IPS-NIHi7 (cell line): ENCODE data around the gene ZCCHC2.

ENCODE experiments used
- DNase-seq: peaks from one replicate; pipeline ENCODE4 v3.0.0; 2012; ENCODE audit warnings: mixed read lengths; ENCODE audit errors: extremely low spot score

The ZCCHC2 gene

DNA sequence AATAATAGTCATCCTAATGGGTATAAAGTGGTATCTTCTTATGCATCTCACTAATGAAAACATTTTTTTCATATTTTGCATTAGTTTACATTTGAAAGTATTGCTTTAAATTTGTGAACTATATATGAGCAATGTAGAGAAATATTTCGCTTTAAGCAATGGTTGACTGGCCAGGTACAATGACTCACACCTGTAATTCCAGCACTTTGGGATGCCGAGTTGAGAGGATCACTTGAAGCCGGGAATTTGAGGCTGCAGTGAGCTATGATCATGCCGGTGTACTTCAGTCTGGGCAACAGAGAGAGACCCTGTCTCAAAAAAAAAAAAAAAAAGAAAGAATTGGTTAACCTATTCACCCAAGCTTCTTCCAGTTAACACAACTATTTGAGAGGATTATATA is 15.1 kb downstream of the ZCCHC2 start:
- no peak for DNase-seq

DNA sequence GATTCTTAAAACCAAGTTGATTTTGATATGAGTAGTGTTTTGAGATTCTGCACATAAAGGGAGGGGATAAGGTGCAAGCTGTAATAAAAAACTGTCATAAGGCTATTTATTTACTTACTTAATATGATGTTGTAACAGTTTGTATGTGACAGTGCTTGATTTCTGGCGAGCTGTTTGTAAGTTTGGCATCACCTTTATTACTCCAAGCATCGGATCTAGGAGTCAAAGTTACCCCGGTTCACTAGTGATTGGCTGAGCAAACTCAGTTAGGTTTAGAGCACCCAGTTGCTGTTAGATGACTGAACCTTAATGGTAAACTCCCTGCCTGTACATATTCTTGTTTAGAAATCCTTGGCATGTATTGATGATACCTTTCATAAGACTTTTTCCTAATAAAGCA is 16.1 kb downstream of the ZCCHC2 start:
- DNase-seq = no peak

DNA sequence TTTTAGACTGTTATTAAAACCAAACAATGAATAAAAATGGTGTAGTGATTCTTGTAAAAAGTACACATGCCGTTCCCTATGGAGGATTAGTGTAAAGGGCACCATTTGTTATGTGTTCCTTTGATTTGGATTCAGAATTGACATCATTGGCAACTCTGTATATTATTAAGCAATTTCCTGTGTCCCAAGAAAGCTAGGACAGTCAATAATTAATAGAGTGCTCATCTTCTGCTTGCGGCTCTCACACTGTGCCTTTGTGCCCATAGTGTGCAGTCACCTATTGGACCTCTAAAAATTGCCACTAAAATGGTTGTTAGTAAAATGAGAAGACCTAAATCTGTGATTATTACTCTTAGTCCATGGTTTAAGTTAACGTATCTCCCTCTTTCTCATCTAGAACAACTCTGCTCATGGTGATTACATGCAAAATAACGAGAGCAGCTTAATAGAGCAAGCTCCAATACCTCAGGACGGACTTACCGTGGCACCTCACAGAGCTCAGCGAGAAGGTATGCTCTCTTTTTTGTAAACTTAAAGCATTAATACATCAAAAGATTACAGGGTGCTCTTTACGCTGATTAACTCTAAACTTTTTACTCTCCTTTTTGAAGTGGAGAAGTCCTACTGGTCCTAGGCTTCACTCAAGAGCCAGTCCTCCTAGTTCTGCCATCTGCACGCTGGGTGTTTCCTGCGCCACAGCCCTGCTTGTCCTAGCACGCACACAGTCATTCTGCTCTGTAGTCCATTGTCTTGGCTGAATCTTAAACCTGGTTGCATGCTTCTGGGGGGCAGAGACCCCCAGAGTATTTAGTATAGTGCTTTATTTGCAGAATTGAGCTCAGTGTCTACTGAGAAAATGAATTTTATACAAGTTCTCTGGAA is 16.7 kb downstream of the ZCCHC2 start:
- DNase-seq = no peak

DNA sequence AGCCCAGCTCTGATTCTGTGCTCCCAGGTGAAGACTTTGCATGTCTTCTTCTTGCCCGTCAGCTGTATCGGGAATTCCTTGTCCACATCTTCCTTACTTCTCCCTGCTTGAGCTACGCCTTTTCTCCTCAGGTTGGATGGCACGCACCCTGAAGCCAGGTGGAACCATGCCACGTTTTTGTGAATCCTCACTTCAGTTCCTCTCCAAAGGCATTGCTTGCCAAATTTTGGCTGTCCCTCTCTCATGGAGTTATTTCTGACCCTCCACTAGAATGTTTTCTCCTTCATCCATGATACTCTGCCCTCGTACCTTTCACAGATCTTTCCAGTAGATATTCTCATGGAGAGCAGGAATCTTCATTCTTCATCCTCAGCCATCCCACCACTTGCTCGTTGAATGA is 20.2 kb downstream of the ZCCHC2 start:
- no peak for DNase-seq

DNA sequence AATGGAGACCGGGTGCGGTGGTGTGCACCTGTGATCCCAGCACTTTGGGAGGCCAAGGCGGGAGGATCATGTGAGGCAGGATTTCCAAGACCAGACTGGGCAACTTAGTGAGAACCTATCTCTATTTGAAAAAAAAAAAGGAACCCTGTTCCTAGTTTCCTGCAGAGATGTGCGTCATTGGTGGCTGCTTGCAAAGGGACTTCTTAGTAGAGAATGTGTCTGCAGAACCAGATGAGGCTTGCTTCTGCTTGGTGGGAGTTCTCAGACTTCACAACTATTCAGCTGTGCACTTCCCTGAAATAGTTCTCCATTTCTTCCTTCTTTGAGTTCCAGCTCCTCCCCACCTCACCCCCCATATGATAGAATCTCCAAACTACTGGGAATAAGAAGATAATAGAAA is 22.3 kb downstream of the ZCCHC2 start:
- no peak for DNase-seq

DNA sequence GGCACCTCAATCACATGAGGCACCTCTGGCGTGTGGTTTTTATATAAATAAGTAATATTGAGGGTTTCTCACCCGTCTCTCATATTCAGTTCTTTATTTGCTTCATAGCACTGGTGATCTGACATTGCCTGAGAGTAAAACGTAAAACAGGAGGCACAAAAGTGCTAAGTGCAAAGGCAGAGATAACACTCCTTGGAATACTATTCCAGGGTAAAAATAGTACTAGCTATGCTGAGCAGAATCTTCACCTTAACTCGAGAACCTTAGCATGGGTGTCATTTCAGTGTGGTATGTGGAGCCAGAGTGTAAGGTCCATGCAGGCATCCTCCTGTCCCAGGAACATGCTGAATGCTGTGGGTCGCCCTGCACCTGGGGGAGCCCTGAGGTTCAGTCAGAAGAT is 26.9 kb downstream of the ZCCHC2 start:
- DNase-seq = no peak

DNA sequence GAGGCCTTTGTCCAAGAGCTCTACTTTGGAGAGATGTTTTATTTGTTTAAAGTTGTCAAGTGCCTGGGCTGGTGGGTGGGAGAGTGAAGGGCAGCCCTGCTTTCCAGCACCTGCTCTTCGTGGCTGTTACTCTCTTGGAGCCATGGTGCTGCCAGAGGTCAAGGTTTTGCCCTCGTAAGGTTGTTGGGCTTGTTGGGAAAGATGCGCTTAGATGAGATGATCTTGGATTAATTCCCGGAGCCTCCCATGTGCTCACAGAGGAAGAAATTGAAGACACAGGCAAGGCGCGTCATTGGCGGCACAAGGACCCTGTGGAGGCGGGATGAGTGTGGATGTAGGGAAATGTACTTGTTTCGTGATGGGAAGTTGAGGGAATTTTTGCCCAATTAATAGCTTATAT is 27.9 kb downstream of the ZCCHC2 start:
- DNase-seq = no peak

DNA sequence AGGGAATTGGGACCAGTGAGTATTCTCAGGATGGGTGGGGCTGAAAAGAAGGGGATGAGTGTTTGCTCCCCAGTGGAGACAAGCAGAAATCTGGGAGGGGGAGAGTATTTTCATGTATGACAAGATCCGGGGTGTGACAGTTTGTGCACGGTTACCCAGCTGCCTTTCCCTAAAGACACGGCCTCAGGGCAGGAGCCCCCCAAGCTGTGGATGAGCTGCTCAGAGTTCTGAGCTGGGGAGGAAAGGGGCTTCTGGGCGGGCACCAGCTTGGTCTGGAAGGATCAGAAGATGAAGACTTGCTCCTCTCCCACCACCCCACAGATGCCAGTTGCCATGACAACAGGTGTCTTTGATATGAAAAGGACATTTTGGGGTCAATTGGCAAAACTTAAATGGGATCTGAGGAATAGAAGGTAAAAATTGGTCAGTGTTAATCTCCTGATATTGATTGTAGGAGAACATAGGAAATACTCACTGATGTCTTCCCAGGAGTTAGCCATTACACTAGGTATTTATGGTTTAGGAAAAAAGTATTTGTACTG is 29.2 kb downstream of the ZCCHC2 start:
- no peak for DNase-seq

DNA sequence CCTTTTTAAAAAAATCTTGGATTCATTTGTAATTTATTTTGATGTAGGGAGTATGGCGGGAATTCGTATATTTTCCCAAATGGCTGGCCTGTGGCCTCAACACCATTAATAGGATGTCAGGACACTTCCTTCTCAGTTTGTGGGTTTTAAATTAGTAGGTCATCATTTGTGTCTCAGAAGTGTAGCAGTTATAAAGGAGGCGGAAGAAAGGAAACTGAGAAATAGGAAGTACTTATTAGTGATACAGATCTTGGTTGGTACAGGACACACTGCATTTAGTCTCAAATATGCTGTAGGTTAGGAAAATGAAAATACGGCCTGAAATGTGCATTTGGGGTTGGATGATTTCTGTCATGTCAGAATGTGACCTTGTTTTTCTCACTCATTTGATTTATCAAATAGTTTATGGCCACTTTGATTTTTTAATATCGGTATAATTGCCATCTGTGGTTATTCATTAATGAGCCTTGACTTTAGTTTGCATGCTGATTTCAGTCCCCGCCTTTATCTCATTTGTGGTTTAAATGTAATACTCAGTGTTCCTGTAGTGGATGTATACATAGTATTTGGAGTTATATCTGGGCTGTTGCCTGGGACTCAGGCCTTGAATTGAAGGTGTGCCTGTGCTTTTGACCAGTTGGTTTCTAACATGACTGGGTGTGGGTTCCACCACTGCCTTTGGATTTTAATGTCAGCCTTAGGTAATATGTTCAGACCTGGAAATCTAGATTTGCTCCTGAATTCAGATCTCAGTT is 31.4 kb downstream of the ZCCHC2 start:
- no peak for DNase-seq

DNA sequence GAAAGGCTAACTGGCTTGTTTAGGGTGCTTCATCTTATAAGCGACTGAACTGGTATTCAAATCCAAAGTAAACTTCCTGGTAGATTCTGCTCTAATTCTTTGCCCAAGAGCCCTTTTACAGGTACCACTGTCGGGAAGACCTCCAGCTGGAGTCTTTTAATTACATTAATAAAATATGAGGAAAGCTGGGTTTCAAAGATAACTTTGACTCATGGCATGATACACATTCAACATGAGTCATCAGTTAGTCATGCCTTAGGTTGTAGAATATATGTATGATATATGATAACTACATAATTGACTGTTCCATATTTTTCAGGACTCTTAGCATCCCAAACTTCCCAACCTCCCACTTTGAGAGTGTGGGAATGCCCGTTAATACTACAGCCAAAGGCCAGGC is 32.3 kb downstream of the ZCCHC2 start:
- no peak for DNase-seq

DNA sequence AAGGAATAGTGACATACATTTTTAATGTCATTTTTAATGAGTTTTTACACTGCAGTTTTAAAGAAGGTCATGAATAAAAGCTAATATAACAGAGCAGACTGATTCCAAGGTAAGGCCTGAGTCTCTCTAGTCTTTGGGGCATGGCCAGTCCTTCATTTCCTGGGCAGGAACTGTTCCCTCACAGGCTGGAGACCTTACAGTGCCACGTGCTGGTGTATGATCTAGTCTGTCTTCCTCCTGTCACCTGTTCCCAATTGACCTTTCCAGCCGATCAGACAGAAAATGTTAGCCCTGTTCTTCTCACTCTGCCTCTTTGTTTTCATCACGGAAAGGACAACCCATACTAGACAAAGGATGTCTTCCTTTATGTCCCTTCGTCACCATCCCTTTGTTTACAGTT is 33.6 kb downstream of the ZCCHC2 start:
- no peak for DNase-seq

DNA sequence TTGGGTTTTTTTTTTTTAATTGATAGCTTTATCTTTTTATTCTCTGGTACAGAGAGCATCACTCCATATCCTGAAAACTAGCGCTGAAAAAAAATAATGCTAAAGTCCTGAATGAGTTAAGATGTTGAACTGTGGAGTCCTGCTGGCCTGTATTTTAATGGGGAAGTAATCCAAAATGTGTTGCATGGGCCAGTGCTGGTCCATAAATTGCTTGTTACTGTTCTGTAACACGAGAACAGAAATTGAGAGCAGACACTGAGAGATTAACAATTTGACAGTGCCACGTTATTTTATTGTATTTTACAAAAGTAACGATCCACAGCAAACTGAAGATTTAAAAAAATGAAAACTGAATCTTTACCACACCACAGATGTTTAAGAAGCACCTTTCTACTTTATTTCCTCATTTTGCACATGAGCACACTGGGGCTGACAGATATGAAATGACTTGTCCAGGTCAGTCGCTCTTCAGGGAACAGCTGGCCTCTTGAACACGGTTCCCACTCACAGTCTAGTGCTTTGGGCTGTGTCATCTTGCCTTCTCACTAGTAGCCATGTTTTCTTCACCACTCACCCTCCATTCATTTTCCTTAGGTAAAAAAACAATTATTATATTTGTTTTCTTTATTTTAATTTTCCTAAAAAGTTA is 35.3 kb downstream of the ZCCHC2 start:
- DNase-seq = no peak

DNA sequence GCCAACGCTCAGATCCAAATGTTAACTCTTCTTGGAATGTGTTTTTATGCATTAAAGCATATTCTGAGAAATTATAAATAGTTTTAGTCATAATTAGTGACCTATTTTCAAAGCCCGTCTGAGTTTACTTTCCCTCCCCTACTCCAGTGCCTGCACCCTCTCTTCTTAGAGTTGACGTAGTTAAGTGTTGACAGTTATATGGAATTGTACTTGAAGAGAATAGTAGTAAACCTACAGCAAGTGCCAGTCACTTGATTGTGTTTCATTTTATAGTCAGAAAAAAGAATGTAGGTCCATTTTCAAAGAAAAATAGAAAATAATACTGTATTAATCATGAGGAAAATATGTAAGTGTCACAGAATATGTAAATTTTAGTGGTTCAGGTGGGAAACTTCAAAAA is 41.2 kb downstream of the ZCCHC2 start:
- DNase-seq = no peak

DNA sequence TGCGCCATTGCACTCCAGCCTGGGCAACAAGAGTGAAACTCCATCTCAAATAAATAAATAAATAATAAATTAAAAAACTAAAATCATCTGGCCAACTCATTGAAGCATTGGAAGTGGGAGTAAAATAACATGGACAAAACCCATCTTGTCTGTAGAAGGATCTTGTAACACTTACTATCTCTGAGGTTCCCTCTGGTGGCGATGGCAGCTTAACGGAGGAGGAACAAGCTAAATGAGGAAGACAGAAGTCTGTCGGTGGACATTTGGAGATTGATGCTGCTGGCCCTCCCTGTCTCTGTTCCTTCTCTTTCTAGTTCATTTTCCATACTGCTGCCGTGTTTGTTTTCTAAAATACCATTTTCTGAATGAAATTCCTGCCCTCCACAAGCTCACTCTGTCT is 43.4 kb downstream of the ZCCHC2 start:
- DNase-seq = peak; percentile 59

DNA sequence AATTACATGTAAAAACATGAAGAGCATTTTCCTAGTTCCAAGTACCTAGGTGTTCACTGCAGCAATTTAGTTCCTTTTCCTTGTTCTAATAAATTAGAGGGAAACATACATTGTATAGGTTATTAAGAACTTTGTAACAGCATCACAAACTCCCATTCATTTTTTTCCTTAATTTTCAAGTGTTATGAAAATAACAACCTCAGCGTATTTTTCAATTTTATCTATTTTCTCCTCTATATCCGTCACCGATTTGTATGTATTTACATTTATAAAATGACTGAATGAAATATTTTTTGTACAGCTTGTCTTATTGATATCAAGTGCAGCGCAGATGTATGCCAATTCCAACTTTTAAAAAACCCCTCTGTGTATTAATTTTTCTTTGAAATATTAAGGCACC is 44.0 kb downstream of the ZCCHC2 start:
- DNase-seq = no peak

DNA sequence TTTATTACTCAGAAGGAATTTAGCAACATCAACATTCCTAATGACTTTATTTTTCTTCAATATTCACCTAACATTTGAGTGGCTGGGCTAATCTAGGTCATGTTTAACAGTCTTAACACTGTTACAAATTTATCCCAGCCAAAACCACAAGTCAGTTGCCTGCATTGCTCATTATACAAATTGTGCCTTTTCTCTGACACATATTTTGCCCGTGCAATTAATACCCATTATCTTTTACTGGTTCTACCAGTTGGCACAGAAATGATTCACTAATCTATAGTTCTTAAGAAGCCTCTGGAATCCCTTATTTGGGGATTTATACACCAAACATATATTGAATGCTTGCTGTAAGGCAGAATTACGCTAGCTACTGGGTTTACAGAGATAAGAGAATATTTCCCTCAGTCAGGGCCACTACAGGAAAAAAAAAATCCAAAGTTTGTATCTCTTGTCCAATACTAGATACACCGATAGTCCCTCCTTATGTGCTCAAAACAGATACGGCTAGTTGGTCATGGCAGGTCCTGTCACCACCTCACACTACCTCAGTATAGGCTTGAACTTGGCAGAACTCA is 46.3 kb downstream of the ZCCHC2 start:
- DNase-seq = no peak

DNA sequence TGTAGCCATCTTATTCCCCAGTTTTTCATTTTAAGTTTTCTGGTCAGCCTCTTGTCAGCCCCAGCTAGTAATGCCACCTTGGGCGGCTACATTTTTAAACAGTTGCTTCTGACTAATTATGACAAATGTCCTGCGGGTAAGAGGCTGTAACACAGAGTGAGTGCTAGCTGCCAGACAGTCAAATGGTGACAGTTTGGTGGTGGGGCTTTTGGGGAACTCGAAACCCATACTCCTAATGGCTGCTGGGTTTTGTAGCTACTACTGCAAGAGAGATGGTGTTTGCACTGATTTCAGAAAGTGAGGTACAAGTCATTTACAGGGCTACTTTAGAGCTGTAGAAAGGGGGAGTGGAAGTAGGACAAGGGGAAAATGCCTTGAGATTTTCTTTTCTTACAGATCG is 48.2 kb downstream of the ZCCHC2 start:
- DNase-seq = no peak

DNA sequence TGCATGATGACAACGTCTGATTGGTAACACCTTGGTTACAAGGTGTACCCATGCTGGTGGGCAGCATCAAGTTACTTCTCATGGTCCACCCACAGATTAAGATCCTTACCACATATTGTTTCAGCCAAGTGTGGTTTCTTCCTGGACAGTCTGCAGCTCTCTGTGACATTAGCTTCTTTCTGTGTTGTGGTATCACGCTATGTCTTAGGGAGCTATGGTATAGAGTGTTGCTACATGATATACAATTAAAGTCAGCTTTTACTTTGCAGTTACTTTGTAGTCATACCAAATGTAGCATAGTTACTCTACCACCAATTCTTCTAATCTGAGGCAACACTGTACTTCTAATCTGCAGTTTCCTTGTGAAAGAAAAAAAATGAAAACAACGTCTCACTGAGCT is 48.8 kb downstream of the ZCCHC2 start:
- no peak for DNase-seq

DNA sequence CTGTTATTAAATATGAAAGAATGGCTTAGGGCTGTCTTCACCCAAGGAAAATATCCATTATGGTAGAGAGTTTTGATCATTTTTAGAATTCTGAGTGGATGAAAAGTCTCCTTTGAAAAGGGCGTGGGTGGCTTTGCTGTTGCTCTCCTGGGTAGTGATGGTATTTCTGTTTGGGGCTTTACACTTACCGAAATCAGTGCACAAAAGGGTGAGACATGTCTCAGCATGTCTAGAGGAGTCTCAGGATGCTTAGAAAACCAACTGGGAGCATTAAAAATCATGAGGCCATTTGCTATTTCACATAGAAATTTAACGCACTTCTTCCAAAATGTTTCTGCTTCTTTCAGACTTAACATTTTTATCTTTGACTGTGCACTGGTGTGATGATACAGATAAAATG is 49.6 kb downstream of the ZCCHC2 start:
- DNase-seq = no peak

DNA sequence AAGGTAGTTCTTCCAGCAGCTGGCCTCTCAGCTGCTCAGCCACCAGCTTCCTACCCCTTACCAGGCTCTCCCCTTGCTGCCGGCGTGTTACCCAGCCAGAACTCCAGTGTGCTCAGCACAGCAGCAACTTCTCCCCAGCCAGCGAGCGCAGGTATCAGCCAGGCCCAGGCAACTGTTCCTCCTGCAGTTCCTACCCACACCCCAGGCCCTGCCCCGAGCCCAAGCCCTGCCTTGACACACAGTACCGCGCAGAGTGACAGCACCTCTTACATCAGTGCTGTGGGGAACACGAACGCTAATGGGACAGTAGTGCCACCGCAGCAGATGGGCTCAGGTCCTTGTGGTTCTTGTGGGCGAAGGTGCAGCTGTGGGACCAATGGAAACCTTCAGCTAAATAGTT is 52.0 kb downstream of the ZCCHC2 start:
- DNase-seq = no peak

DNA sequence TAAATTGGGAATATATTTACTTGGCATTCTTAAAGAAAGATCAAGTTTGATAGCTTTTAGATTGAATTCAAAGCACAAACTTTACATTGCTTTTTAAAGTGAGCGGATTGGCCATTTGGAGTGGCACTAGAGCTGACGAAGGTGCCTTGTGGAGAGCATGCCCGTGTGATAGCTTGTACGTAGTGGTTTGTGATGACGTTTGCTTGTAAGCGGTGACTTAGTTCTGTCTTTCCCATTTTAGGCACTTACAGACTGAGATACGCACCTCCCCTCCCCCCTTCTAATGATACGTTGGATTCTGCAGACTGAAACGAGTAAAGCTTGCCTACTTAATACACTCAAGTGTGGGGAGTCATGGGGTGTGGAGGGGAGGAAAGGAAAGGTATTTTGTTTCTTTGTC is 53.4 kb downstream of the ZCCHC2 start:
- DNase-seq = no peak

DNA sequence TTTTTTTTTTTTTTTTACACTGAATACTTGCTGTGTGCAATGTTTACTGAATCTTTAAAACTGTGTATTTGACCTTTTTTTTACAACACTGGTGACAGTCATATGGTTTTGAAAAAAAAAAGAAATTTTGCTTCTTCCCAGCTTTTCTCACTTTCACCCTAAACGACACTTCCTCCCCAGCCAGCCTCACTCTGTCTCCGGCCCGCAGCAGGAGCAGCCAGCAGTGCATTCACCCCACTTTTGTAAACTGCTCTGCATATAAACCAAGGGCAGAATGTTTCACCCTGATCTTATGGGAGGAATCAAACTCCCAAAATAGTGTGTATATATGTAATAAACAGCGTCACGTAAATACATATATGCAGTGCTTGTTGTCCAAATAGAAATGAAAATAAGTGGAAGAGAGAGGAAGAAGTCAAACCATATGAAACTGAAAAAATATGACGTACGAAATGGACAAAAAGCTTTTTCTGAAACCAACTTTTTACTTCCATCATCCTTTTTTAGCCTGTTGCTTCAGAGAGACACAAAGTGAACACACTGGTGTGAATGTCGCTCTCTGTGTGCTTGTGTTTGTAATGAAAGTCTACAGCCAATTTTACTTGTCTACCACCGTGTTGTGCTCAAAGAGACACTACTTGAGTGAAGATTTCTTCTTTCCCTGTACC is 54.2 kb downstream of the ZCCHC2 start:
- no peak for DNase-seq
